Activated T-cell treated with anti-CD3 and anti-CD28 coated beads for 1 hour (primary cell): ENCODE data around the gene MORC3.
"Not testable (repeated sequence)": the region's sequence is repeated elsewhere in the genome, so short reads cannot be mapped to it uniquely, and the experiment has no call there.

Source experiments
- DNase-seq: peaks from one replicate; pipeline ENCODE4 v3.0.0-alpha.2; 2020; ENCODE audit warnings: low read depth

The MORC3 gene

DNA sequence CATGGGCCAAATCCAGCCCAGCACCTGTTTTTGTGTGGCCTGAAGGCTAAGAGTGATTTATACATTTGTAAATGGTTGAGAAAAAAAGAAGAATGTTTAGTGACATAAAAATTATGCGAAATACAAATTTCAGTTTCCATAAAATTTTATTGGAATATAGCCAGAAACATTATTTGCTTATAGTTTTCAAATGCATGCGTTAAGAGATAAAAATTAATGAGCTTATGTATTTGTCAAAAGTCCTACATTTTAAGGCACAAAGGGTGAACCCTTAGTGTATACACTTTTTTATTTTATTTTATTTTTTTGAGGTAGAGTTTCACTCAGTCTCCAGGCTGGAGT is 2.1 kb downstream of the MORC3 start:
- DNase-seq = no peak

GRCh38 chr21:36323032-36323431 is 3.0 kb downstream of the MORC3 start:
- DNase-seq = no peak

GRCh38 chr21:36325373-36326010 is 5.5 kb downstream of the MORC3 start:
- DNase-seq = no peak

DNA sequence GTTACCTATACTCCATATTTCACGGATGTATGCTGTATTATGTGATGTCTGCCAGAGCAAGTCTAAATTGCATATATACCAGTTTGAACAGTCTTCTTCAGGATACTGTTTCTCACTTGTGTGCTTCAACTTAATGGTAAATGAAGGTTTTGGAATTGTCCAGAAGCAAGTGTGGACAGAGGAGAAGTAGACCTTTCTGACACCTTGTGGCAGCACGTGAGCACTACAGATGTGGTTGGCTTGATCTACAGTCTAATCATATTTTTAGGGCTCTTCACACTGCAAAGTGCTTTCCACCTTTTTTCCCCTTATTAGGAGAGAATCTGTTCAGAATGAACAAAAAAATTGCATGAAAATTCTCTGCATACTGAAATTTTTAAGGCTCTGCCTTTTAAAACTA is 10.9 kb downstream of the MORC3 start:
- DNase-seq = peak; percentile 23

DNA sequence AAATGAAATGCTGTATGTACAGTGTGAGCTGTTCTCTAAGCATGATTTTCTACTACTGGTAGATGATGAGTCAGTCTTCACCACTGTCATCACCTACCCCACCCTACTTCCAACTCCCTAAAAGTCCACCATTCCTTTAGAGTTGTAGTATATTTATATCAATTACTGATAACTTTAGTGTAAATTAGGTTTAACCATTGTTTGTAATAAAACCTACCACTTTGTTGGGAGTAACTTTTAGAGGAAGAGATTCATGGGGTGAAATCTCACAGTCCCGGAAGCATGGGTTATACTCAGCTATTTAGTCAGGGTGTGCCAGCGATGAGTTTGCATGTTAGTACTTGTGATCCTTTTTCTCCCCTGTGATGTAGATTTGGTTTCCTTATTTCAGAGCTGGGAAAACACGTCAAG is 17.1 kb downstream of the MORC3 start:
- no peak for DNase-seq

- DNase-seq = no peak
These were observed 19.0 kb downstream of the MORC3 start for GRCh38 chr21:36338975-36339374.

- not testable (repeated sequence) for DNase-seq
These were observed 22.6 kb downstream of the MORC3 start for GRCh38 chr21:36342581-36342980.

- DNase-seq = no peak
These were observed 24.9 kb downstream of the MORC3 start for GRCh38 chr21:36344931-36345330.

- no peak for DNase-seq
These were observed 27.4 kb downstream of the MORC3 start for GRCh38 chr21:36347278-36347961.

GRCh38 chr21:36347962-36348328 is 27.9 kb downstream of the MORC3 start:
- no peak for DNase-seq

DNA sequence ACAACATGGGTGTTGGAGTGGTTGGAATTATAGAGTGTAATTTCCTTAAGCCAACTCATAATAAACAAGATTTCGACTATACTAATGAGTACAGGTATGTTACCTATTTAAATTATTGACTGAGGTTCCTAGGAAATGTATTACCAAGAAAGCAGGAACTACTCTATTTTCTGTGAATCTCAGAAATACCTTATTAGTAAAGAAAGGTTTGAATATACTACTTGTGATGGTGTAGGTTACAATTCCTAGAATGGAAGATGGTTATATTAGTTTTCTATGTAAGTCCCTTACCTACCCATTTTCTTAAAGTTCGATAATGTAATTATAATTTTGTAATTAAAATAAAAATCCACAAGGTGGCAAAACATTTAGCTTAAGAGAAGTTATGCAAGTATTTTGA is 29.3 kb downstream of the MORC3 start:
- DNase-seq = no peak

DNA sequence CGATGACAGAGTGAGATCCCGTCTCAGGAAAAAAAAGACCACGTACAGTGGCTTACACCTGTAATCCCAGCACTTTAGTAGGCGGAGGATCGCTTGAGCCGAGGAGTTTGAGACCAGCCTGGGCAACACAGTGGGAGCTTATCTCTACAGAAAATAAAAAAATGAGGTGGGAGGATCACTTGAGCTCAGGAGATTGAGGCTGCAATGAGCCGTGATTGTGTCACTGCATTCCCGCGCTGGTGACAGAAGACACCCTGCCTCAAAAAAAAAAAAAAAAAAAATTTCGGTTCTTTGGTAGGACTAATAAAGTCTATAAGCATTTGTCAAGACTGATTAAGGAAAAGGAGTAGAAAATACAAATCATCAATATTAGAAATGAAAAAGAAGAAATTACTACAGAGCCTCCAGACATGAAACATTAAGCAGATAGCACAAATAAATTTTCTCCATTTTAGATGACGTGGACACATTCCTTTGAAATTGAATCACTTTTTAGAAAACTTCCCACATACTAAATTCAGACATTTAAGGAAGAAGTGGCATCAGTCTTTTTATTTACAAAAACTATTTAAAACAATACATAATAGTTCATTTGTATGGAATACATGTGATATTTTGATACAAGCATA is 30.4 kb downstream of the MORC3 start:
- no peak for DNase-seq

- no peak for DNase-seq
These were observed 35.1 kb downstream of the MORC3 start for GRCh38 chr21:36354918-36355680.

DNA sequence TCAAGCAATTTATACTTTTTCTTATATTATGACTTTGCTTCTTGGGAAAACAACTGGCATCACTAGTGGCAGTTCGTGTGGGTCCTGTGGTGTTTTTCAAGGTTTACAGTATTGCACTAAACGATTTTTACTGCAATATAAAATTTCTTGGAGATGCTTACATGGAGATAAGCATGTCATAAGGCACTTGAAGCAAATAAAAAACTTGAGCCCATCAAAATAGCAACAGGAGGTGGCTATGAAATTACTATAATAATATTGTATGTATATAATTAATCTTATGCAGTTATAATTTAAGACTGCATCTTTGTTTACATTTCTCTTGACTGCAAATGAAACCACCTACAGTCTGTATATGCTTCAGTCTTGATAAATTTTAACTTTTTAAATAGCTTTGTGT is 35.9 kb downstream of the MORC3 start:
- DNase-seq = no peak

DNA sequence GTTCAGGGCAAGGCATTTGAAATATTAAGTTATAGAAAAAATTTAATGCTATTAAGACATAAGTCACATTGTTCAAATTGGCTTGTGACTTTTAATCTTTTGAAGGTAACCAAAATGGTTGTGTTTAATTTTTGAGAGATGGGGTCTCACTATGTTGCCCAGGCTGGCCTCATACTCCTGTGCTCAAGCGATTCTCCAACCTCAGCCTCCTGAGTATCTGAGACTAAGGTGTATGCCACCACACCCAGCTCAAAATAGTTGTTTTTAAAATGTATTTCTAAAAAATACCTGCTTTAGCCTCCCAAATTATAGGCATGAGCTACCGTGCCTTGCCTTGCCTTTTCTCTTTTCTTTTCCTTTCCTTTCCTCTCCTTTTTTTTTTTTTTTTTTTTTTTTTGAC is 39.2 kb downstream of the MORC3 start:
- no peak for DNase-seq

DNA sequence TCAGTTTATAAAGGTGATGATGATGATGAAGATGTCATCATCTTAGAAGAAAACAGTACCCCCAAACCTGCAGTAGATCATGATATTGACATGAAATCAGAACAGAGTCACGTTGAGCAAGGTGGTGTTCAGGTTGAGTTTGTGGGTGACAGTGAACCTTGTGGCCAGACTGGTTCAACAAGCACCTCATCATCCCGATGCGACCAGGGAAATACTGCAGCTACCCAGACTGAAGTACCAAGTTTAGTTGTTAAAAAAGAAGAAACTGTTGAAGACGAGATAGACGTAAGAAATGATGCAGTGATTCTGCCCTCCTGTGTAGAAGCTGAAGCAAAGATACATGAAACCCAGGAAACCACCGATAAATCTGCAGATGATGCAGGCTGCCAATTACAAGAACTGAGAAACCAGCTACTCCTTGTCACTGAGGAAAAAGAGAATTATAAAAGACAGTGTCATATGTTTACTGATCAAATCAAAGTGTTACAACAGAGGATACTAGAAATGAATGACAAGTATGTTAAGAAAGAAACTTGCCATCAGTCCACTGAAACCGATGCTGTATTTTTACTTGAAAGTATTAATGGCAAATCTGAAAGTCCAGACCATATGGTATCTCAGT is 49.2 kb downstream of the MORC3 start:
- DNase-seq = no peak

DNA sequence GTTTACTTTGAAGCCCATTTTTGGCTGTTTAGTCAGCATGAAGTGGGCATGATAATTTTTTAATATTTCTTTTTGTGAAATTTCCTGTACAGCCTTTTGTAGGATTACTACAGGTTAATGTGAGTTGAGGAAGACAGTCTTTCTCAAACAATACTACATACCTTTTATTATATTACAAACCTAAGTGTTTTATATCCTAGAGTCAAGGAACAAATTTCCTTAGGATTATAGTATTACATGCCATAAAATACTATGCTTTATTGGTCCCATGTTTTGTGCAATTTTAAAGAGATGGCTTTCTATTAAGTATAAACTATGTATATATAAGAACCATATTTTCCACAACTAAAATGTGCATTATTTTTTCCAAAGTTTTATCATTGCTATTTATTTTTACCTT is 56.0 kb downstream of the MORC3 start:
- DNase-seq = no peak

- no peak for DNase-seq
These were observed 57.4 kb downstream of the MORC3 start for GRCh38 chr21:36377391-36377842.

- no peak for DNase-seq
These were observed 59.3 kb downstream of the MORC3 start for GRCh38 chr21:36379251-36379650.

DNA sequence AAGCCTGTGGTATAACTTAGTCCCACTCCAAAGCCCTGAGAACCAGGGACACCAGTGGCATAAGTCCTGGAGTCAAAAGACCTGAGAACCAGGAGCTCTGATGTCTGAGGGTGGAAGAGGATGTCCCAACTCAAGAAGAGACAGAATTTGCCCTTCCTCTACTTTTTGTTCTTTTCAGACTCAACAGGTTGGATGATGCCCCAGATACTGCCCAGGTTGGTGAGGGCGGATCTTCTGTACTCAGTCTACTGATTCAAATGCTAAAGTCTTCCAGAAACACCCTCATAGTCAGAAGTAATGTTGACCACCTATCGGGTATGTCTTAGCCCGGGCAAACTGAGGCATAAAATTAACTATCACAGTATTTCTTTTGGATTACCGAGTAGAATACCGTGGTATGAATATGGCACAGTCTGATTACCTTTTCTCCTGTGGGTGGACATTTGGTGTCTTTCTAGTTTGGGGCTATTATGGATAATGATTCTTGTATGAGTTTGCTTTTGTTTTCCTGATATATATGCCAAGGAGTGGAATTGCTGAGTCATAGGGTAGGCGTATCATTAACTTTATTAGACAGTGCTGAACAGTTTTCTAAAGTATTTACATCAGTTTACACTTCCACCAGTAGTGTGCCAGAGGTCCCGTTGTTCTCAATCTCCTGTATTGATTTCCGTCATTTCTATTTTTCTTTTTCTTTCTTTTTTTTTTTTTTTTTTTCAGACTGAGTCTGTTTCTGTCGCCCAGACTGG is 62.0 kb downstream of the MORC3 start:
- DNase-seq = no peak

- DNase-seq = not testable (repeated sequence)
These were observed 62.7 kb downstream of the MORC3 start for GRCh38 chr21:36382722-36383121.

GRCh38 chr21:36384885-36385232 is 64.9 kb downstream of the MORC3 start:
- DNase-seq = no peak
